Stimulated activated CD8-positive, alpha-beta memory T cell treated with anti-CD3 and anti-CD28 coated beads, Interleukin-12 subunit alpha, Interleukin-12 subunit beta, amount 100 ng/mL, for 1 hour (primary cell): ENCODE data around the gene CFAP74.

ENCODE experiments used
- DNase-seq: peaks from one replicate; pipeline ENCODE4 v3.0.0-alpha.2; 2020; ENCODE audit warnings: low read depth

Gene CFAP74, protein sequence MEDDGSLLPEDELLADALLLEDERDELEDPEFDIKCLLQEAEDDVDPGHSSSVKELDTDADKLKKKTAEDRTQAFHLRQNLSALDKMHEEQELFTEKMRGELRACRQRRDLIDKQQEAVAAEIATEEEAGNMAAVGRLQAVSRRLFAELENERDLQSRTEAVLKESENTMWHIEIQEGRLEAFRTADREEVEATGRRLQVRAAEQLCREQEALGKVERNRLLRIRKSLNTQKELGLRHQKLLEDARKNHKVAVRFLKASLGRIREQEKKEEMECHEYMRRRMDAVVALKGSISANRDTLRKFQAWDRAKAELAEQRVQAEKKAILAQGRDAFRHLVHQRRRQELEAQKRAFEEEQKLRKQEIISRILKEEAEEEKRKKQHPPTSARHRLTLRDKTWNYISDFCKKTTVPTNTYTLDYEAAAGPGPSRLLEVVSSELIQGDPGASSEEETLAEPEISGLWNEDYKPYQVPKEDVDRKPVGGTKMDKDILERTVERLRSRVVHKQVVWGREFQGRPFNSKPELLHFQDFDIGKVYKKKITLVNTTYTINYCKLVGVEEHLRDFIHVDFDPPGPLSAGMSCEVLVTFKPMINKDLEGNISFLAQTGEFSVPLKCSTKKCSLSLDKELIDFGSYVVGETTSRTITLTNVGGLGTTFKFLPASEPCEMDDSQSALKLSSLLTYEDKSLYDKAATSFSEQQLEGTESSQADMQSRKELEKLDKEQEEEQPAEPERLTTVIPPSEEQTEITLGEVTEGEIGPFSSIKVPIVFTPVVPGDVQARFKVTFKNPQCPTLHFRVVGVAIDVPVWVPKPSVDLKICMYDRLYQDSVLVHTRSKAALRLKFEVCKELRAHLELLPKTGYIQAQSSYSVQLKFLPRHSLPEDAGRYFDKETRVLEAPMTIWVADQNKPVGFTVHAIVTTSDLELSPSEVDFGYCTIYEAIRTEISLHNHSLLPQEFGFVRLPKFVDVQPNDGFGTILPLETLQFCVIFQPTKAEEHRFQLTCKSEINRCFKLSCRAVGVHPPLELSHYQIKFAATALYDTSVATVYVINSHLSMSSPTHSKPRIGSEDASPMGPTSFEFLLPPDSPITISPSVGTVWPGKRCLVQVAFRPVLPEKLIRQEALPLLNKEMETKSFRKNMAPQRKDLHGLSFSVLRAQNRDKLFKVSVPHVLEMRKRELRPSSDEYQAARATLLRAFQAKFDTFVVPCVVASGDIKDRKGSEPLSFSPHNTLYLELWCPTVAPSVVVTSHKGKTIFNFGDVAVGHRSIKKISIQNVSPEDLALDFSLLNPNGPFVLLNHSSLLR (N-terminal part only)

DNA sequence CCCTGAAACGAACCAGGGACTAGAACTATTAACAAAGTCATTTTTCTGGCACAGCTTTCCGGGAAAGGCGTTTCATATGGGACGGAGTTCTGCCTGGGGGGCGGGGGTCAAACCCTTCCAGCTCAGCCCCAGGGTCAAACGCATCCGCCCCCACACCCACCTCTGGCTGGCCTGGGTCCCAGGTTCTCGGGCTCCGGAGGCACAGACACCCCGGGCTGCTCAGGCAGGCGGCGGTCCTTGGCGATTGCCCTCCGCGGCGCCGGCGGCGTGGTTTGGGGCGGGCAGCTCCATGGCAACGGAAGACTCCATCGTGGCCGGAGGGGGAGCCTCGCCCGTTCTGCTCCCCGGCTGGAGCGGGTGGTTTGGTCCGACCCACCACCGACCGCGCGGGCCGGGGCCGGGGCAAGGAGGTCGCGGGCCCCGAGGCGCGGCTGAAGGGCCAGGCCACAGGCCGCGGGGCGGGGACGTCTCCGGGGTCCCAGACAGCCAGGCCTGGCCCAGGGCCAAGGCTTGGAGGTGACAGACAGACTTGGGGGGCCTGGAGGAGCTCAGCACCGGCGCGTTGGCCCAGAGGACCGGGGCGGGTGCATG, at the start of gene CFAP74:
Gene CFAP74 (minus strand): TSS at position 246 of the 591 bp plus-strand sequence. CDS start 12,830 bp downstream, outside the sequence.
- DNase-seq, result no peak

DNA sequence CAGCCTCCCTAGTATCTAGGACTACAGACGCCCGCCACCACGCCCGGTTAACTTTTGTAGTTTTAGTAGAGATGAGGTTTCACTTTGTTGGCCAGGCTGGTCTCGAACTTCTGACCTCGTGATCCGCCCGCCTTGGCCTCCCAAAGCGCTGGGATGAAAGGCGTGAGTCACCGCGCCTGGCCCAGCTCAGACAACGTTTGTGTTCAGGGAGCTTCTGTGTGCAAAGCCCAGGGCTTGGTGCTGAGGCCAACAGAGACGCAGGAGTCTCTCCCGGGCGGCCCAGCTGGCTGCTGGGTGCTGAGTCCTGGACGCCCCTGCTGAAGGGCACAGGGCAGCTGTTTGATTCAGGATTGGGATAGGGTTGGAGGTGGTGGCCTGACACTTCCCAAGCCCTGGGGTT, 49.6 kb upstream of the CFAP74 start:
- DNase-seq, result no peak

DNA sequence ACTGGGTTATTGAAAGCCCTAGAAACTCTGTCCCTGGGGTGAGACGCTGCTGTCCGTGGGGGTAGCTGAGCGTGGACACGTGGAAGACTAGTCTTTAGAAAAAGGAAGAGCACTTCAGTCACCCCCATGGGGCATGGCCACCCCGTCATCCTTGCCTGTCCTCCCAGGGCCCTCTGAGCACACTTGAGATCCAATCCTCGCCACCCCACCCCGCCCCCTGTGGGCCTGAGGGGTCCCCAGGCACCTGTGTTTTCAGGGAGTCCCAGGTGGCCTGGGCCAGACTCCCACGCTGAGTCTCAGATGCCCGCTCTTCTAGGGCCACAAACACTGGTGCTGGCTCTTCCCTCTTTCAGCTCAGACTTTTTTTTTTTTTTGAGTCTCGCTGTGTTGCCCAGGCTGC, 49.2 kb upstream of the CFAP74 start:
- DNase-seq, result no peak

DNA sequence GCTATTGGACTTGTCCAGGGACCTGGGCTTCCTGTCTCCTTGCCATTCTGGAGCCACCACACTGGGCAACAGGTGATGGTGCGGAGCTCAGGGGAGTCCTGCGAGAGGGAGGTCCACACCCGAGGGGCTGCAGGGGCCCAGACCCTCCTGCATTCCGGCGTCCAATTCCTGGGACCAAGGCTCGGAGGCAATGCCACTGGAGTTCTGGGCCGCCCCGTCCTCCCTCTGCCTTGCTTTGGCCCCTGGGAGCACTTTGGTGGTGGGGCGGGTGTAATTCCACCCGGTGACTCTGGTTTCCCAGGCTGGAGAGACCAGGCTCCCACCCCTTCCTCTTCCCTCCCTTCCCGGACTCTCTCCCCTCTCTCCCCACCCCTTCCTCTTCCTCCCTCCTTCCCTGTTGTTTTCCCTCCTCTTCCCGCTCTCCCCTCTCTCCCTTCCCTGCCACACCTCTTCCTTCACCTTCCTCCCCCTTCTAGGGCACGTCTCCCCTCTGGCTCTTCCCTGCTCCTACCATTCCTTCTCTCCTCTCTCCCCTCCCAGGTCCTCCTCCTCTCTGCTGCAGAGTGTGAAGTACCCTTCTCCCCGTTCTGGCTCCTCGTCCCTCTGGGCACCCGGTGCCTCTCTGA, 48.6 kb upstream of the CFAP74 start:
- DNase-seq, result no peak

DNA sequence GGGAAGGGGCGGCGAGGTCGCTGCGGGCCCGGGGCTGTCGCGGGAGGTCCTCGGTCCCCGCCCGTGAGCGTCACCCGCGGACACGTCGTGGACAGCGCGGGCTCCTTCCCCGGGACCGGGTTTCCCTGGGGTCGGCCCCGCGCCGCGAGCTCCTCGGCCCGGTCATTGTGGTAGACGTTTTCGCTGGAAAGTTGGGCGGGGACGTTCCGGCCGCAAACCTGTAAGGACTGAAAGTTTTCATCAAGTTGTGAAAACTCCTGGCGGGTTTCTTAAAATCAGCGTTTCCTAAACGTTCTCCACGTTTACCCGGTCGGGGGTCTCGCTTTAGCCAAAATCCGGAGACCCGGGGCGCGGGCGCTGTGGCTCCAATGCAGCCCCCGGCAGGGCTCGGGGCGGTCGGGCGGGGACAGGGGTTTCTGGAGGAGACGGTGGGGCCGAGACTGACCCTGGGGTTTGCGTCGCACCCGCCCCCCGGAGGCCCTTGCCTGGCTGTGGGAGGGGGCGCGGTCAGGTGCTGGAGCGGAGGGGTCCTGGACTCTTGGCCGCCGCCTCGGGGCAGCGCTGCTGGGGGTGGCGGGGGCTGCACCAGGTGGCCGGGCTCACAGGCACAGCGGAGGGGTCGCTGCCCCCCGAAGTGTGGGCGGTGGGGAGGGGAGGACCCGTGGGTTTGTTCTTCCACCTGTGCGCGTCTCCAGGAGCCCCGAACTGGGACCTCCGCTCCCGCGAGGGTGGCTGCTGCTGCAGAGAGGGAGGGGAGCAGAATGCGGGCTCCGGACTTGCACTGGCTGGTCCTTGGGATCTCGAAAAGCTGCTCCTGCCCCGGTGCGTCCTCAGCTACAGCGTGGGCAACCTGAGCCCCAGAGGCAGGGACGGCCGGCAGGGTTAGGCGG, 47.5 kb upstream of the CFAP74 start:
- no peak for DNase-seq

DNA sequence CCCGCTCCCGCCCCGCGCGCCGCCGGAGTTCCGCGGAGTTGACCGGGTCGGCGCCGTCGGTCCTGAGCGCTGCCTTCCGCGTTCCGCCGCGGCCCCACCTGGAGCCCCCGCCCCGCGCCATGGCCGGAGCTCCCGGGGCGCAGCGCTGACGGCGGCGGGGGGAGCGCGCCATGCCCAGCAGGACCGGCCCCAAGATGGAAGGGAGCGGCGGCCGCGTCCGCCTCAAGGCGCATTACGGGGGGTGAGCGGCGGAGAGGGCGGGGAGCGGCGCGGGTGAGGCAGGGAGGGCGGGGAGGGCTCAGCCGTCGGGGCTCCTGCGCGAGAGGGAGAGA, 46.8 kb upstream of the CFAP74 start:
- no peak for DNase-seq

DNA sequence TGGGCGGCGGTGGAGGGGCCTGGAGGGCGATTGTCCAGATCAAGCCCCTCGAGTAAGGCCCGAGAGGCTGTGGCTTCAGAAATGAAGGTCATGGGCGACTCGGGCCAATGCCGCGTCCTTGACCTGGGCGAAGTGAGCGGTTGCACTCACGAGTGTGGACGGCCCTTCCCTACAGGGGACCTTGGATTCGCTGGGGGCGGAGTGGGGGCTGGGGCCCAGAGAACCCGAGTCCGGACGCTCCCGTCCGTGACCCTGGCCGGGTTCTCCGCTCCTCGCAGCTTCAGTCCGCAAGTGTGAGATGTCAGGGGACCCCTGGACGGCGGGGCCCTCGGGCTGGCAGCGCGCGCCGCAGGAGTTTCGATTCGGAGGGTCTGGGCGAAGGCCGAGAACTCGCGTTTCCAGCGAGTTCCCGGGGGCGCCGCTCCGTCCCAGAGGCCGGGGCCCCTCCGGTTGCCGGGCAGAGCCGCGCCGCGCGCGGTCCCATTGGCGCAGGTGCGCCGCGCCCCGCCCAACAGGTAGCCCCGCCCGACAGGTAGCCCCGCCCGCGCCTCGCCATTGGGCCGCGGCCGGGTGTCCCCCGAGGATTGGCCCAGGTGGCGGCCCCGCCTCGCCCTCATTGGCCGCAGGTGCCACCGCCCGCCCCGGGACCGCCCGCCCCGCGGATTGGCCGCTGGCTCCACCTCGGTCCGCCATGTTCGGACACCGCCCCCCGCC, 46.3 kb upstream of the CFAP74 start, which contains the start of gene PRKCZ:
Gene PRKCZ (plus strand): TSS at position 694 of the 714 bp plus-strand sequence. CDS start 220 bp downstream, outside the sequence.
- DNase-seq, result peak; percentile 87

DNA sequence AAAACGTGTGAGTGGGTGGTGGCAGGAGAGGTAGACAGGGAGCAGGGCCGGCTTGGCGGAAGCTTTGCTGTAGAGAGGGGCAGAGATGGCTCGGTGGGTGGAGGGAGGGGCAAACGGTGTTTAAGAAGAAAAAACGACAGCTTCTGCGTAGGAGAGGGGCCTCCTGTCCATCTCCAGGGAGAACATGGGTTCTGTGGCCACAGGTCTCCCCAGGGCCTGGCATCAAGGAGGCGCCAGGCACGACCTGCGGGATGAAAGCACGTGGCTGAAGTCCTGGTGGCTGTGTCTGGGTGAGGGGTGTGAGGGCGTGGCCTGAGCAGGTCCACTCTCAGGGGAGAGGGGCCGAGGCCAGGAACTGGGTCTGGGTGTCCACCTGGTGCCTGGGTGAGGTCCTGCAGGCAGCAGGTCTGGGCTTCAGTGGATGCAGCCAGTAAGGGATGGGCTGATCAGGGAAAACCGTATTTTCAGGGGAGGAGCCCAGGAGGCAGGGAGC, 45.7 kb upstream of the CFAP74 start:
- DNase-seq, result no peak

DNA sequence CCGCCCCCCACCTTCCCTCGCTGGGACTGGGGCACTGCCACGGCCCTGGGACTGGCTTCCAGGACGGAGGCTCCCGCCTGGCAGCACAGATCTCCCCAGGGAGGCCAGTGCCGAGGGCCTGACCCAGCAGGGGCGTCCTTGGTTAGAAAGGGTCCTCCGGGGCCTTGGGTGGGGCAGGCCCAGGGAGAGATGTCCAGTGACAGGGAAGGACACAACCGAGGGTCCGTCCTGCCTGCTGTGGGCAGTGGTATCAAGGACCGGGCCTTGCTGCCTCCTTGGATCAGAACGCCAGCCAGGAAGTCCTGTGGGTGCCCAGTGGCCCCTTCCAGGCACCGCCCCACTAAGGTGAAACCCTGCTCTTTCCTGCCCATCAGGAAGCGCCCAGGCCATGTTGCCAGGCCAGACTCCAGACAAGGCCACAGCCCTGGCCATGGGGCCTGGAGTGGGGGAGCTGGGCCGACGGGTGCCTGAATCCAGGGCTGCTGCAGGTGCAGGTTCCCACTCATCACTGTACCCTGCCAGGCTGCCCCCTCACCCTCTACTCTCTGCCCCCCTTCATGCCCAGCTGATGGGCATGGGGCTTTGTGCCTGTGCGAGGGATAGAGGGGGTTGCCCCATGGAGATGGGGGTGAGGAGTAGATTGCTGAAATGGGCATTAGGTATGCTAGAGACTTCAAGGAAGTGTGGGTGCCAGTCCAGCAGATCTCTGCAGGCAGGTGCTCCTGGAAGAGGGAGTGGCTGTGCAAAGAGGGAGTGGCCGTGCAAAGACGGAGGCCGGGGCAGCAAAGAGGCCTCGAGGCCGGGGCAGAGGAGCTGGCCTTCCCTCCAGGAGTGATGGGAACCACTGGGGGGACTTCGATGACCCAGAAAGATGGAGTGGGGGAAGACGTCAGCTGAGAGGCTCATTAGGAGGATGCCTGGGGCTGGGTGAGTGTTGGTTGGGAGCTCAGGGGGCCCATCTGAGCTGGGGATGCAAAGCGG, 44.5 kb upstream of the CFAP74 start:
- DNase-seq, result no peak

DNA sequence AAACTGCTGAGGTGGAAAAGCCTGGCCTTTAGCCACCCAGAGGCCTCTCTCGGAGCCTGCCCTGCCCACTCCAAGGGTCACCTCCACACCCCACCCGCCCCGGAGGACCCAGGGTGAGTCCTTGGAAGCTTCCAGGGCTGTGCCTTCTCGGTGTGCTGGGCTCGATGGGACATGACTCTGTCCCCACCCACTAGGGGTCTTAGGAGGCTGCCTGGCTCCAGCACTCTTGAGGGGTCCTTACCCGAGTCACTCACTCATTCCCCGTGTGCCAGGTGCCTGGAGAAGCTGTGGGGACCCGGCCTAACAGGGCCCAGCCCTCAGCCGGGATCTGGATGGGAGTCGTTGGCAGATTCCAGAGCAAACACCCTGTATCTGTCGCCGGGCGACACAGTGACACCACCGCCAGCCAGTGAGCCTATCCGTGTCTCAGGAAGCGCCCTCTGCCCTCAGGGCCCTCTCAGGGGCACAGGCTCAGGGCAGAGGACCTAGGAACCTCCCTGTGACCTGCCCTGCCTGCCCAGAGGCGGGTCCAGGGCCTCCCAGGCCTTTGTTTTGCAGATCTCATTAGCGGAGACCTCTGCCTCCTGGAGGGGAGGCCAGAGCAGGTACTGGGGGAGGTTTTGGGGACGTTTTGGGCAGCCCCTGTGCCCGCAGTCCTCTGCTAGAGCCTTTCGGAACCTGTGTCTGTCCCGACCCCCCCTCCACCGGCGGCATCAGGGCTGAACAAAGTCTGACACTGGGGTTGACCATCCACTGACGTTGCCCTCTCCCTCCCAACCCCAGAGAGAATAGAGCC, 43.6 kb upstream of the CFAP74 start:
- no peak for DNase-seq

DNA sequence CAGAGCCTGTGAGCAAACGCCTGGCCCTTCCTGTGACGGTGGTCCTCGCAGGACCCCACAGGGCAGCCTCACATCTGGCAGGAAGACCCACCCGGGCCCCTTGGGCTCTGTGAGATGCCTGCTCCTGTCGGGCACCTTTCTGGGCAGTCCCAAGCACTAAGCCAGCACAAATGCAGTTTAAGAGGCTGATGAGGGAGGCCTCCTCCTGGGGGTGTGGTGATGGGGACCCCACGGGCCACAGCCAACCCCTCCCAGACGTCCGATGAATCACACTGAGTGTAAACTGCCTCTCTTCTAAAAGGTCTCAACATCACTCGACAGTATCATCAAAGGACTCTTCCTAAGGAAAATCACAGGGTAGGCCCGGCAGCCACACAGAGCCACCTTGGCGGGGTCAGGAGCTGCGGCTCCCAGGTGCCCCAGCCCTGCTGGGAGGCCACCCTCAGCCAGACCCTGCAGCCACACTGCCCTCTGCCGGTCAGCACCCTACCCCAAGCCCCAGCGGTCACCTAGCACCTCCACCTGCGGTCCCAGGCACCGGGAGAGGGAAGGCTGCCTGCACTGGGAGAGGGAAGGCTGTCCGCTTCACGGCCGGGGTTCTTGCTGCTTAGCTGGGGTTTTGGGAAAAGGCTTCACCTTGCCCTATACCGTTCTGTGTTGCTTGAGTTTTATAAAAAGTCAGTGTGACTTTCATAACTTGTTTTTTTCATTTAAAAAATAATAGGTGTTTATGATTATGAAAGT, 42.8 kb upstream of the CFAP74 start:
- DNase-seq, result no peak

DNA sequence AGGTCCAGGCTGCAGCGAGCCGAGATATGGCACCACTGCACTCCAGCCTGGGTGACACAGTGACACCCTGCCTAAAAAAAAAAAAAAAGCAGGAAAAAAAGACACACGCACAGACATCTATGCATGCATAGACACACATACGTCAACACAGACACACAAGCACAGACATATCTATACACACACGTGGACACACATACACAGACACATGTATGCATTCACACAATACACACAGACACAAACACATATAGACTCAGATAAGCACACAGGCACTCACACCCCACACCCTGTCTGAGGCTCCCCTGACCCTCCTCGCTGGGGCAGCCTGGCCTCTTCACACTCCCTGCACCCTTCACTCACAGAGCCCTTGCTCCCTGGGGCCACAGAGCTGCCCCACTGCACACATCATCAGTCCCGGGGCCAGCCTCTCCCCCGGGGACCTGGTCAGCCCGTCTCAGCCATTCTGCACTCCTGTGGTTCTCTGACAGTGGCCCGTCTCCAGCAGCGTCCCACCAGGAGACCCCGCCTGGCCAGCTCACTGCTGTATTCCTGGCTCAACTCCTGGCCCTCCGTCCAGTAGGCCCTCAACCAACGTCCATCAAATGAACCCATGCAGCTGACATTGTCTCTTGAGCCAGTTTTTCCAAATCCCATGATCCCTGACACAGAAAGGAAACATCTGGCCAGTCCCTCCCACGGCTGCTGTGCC, 42.0 kb upstream of the CFAP74 start:
- DNase-seq, result no peak

DNA sequence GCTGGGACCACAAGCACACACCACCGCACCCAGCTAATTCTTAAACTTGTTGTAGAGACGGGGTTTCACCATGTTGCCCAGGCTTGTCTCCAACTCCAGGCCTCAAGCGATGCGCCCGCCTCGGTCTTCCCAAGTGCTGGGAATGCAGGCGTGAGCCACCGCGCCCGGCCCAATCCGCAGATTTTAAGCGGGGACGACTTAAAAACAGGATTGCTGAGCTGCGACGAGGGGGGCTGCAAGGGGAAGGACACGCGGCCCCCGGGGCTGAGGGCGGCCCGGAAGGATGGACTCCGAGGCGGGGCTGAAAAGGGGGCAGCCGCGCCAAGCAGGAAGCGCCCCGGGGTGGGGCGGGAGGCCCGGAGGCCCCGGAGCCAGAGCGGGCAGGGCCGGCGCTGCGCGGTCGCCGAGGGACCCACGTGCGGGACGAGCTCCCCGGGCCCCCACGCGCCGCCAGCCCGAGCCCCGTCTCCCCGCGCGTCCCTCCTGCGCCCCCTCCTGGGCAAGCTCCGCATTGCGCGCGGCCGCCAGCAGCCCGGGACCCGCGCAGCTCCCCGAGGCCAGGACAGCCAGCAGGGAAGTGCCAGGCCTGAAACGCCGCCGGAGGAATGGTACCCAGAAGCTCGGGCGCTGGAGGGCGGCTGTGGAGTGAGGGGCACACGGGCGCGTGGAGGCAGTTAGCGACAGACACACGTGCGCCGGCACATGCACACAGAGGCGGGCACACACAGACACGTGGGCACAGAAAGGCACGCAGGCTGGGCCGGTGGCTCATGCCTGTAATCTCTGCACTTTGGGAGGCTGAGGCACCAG, 41.1 kb upstream of the CFAP74 start:
- DNase-seq, result peak; percentile 66

DNA sequence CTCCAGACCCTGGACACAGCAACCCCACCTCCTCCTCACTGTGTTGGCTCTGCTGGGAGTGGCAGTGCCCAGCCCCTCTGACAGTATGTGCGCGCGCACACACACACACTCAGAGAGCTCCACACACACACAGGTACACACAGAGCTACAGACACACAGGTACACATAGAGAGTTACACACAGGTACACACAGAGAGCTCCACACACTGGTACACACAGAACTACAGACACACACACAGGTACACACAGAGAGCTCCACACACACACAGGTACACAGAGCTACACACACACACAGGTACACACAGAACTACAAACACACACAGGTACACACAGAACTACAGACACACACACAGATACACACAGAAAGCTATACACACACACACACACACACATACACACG, 40.3 kb upstream of the CFAP74 start:
- no peak for DNase-seq
